Measurements from ENCODE around the gene WDR88.

The WDR88 gene, protein sequence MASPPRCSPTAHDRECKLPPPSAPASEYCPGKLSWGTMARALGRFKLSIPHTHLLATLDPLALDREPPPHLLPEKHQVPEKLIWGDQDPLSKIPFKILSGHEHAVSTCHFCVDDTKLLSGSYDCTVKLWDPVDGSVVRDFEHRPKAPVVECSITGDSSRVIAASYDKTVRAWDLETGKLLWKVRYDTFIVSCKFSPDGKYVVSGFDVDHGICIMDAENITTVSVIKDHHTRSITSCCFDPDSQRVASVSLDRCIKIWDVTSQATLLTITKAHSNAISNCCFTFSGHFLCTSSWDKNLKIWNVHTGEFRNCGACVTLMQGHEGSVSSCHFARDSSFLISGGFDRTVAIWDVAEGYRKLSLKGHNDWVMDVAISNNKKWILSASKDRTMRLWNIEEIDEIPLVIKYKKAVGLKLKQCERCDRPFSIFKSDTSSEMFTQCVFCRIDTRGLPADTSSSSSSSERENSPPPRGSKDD

GRCh38 chr19:33132021-33132420 is at the start of gene WDR88:
Gene WDR88 (plus strand): TSS chr19:33132114. CDS start chr19:33132170, 56 bp downstream.
- DNase-seq (ENCODE audit: low read depth in 2 of 2): no peak

DNA sequence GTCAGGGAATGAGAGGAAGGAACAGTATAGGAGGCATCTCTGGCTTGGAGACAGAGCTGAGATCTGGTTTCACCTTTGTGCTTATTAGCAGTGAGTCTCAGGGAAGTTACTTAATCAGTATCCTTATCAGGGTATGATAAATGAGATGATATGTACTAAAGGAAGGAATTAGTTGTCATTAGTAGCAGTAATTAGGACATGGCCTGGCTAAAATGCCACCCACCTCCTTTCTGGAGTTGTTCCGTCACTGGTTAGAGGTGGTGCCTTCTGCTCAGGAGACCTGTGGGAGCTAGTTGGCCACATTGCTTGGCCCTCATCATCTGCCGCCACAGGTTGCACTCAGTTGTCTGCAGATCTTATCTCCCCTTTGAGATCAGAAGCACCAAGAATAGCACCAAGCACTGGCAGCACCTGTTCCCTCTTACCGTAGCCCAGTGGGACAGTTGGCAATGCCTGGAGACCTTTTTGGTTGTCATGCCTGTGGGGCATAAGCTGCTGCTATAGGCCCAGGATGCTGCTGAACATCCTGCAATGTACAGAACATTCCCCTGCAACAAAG is 46.3 kb upstream of the WDR88 start:
- DNase-seq (ENCODE audit: low read depth in 2 of 2): no peak

DNA sequence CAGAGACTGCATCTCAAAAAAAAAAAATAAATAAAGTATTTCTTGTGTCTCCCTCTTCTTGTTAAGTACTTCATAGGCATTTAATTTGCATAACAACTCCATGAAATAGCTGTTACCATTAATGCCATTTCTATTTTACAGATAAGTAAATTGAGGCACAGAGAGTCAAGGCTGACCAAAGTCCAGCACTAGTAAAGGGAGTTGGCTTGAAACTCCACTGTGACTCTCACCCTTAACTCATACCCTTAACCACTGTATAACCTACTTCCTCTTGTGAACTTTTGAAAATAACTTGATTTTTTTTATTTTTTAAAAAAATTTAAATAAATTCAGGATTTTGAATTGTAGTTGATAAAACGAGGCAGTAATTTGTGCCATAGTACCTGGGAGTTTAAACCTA is 45.0 kb upstream of the WDR88 start:
- DNase-seq (ENCODE audit: low read depth in 2 of 2): no peak

- no peak for DNase-seq (ENCODE audit: low read depth in 2 of 2)
Observed at GRCh38 chr19:33089010-33089409, 42.9 kb upstream of the WDR88 start.

GRCh38 chr19:33090179-33090578 is 41.7 kb upstream of the WDR88 start:
- DNase-seq (ENCODE audit: low read depth in 2 of 2): no peak

GRCh38 chr19:33093420-33094210 is 38.3 kb upstream of the WDR88 start:
- no peak for DNase-seq (ENCODE audit: low read depth in 2 of 2)

- DNase-seq (ENCODE audit: low read depth in 2 of 2): no peak
Observed at GRCh38 chr19:33094436-33095067, 37.4 kb upstream of the WDR88 start.

DNA sequence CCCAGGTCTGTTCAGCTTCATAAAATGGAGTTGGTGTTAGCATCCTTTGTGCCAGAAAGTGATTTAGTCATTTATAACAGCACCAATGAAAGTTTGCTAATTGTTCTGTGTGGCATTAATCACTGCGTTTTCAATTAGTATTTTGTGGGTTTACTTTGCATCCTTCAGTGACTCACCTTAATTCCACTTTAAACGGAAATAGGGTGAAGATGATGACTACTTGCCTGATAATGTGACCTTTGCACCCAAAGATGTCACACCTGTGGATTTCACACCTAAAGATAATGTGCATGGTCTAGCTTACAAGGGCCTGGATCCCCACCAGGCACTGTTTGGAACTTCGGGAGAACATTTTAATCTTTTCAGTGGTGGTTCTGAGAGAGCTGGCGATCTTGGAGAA is 35.9 kb upstream of the WDR88 start:
- DNase-seq (ENCODE audit: low read depth in 2 of 2): no peak

GRCh38 chr19:33098055-33098534 is 33.8 kb upstream of the WDR88 start:
- no peak for DNase-seq (ENCODE audit: low read depth in 2 of 2)

- no peak for DNase-seq (ENCODE audit: low read depth in 2 of 2)
Observed at GRCh38 chr19:33100894-33101644, 30.8 kb upstream of the WDR88 start.

DNA sequence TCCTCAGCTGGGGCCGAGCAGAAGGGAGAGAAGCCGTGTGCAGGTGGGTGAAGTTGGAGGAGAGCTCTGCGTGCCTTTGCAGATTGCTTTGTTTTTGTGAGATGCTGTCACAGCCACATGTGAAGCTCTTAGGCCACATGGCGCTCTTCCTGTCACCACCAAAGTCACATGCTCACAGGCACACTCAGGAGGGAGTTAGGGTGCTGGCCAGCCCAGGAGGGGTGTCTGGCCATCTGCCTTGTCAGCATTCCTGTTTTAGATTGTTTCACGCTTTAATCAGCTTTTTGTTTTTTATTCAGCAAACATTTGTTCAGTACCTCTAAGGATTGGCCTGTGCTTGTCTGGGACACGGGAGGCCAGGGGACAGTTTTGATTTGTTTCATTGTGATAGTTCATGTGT is 29.0 kb upstream of the WDR88 start:
- no peak for DNase-seq (ENCODE audit: low read depth in 2 of 2)

GRCh38 chr19:33108161-33108560 is 23.8 kb upstream of the WDR88 start:
- DNase-seq (ENCODE audit: low read depth in 2 of 2): no peak

- DNase-seq (ENCODE audit: low read depth in 2 of 2): no peak
Observed at GRCh38 chr19:33110137-33110910, 21.6 kb upstream of the WDR88 start.

DNA sequence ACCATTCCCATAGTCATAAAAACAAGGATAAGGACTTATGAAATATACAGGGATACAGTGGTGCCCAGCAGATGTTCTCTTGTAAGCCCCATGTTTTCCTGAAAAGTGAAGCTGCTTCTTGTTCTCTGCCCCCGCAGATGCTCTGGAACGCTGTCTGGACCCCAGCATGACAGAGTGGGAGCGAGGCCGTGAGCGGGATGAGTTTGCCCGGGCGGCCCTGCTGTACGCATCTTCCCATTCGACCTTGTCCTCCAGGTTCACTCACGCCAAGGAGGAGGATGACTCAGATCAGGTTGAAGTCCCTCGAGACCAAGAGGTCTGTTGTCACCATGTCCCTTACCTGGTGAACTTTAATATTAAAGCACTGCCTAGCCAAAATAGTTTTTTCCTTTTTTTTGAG is 20.3 kb upstream of the WDR88 start:
- no peak for DNase-seq (ENCODE audit: low read depth in 2 of 2)

DNA sequence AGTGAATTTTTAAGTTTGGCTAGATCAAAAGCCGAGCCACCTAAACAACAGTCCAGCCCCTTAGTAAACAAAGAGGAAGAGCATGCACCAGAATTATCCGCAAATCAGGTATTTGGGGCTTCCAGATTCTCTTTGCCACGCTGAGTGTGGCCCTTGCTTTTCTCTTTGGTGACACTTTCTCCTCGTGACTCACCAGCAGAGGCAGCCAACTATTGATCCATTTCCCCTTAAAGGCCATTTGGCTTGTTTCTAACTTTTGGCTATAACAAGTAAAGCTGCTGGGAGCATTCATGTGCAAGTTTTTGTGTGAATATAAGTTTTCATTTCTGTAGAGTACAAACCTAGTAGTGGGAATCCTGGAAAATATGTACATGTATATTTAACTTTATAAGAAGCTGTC is 17.6 kb upstream of the WDR88 start:
- no peak for DNase-seq (ENCODE audit: low read depth in 2 of 2)

GRCh38 chr19:33117501-33117900 is 14.4 kb upstream of the WDR88 start:
- no peak for DNase-seq (ENCODE audit: low read depth in 2 of 2)

DNA sequence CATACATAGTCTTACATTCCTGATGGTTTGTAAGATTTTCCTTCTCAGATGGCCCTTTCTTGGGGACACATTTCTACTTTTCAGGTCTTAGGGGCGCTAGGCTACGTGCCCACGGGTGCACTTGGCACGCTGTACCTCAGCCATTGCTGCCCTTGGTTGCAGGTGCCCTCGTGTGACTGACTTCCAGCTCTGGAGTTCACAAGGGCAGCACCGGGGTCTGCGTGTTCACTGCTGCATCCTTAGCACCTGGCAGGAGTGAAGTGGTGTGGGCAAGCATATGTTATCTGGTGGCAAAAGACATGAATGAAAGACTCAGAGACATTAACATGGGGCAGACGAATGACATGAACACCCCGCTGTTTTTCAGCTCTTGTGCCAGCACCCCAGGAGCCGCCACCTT is 13.3 kb upstream of the WDR88 start:
- DNase-seq (ENCODE audit: low read depth in 2 of 2): no peak

DNA sequence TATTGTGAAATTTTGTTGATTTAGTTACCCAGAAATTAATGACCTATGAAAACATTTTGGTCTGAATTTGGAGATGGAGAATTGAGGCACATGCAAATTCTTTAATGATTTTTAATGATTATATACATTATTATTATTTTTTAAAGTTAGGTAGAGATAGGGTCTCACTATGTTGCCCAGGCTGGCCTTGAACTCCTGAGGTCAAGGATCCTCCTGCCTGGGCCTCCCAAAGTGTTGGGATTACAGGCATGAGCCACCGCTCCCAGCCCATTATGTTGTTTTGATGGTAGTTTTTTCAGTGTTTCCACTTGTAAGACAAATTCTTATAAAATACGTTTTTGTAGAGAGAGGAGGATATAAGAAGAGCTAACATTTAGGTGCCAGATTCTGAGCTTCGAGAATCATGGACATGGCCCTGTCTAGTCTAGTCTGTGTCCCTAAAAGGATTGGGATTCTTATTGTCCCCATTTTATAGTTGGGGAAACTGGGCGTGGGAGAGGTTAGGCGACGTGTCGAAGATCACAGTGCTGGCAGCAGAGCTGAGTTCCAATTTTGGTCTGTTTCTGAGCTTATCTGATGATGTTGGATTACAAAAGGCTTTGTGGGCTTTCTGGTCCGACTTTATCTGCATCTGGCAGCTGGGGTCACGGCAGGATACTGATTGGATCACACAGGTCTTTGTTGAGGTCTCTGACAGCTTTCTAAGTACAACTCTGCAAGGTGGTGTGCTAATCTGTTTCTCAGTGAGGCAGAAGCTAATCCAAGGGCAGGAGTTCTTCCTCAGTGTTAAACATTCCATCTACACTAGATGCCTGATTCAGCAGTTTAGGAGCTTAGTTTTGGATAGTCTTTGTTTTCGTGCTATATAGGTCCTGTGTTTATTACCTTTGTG is 7.5 kb upstream of the WDR88 start:
- DNase-seq (ENCODE audit: low read depth in 2 of 2): no peak

DNA sequence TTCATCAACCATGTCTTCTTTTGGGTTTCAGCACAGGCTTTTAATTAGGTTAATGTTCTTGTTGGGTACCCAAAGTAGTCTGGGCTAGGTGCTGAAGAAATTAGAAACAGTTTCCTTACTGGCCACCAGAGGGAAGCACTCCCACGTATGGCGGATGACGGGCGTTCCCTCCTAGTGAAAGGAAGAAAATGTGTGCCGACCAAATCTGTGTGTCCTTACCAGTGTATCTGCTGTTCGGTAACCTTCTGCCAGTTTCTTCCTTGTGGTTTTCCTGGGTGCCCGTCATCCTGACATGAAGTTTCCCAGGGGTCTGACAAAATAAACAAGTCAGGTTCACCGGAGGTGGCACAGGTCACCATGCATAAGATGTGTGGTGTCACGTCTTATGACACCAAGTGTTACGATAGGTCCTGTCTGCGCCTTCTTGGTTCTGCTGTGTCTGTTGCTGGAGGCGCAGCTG is 6.0 kb upstream of the WDR88 start:
- DNase-seq (ENCODE audit: low read depth in 2 of 2): peak; percentile 11 to 23
